Vagina (tissue), 2 donors: ENCODE results near the gene WNT9A. TPM values are rescaled to one million over a fixed set of nuclear protein-coding genes. Genes with fewer than 3 reads are reported as not detected.

Experiments
- DNase-seq, 2 donors: peaks; one replicate each; pipeline ENCODE4 v3.0.0-alpha.2; 2017; ENCODE audit errors: extremely low spot score in 2 of 2
- H3K27ac ChIP-seq: fragments of 200-600 bp; sonication (generic); one replicate; pipeline ENCODE4 v1.5.1; 2019
- H3K27me3 ChIP-seq: fragments of 200-600 bp; sonication (generic); one replicate; pipeline ENCODE4 v1.5.1; 2019
- H3K36me3 ChIP-seq, 2 donors: fragments of 200-600 bp; sonication (generic); one replicate each; pipeline ENCODE4 v1.5.1; 2017 to 2019
- H3K4me1 ChIP-seq: fragments of 200-600 bp; sonication (generic); one replicate; pipeline ENCODE4 v1.5.1; 2019
- H3K4me3 ChIP-seq, 2 donors: fragments of 200-600 bp; sonication (generic); 1 replicate in 1 of 2; 2 replicates in 1 of 2; pipeline ENCODE4 v1.5.1; 2016 to 2019
- H3K9me3 ChIP-seq: fragments of 200-600 bp; sonication (generic); one replicate; pipeline ENCODE4 v1.5.1; 2019
- POLR2A ChIP-seq, 2 donors: fragments of 450-650 bp; IDR thresholded peaks; one replicate each; pipeline ENCODE4 v1.6.1; 2017; ENCODE audit warnings: antibody characterized with exemption in 2 of 2, mild to moderate bottlenecking in 2 of 2, moderate library complexity in 2 of 2
- POLR2AphosphoS5 ChIP-seq, 2 donors: sonication (generic); formaldehyde crosslinking; IDR thresholded peaks; one replicate each; pipeline ENCODE4 v1.9.0; 2017; ENCODE audit warnings: antibody characterized with exemption in 2 of 2, mild to moderate bottlenecking in 2 of 2, low read depth in 1 of 2; ENCODE audit not compliant: insufficient read depth in 1 of 2
- intact Hi-C: fragments of 100-400 bp; cut with DNase I; formaldehyde crosslinking; loops from one replicate; pipeline ENCODE4 v1.15.1; 2023
- total RNA-seq: library from RNA; depleted of rRNA; stranded (reverse); fragments of >200 nt; gene quantifications from one replicate; pipeline ENCODE4 v1.2.3, GENCODE V29; 2016
- TF ChIP-seq, protein P1 (sequence below), 3 experiments: fragments of 450-650 bp in 2 of 3; fragments of 200-600 bp in 1 of 3; sonication (generic) in 1 of 3; IDR thresholded peaks; one replicate each; pipeline ENCODE4 v1.5.1; 2017 to 2019; ENCODE audit warnings: antibody characterized with exemption in 3 of 3, mild to moderate bottlenecking in 2 of 3, moderate library complexity in 2 of 3

The WNT9A gene
- total RNA-seq, 1 donor from 2014 or later: 2.9 TPM

GRCh38 chr1:227886503-227886961 lies 61.2 kb downstream of the WNT9A start:
- Histone ChIP-seq H3K36me3 (no peaks in the 10 kb centered on the region), H3K9me3 (no peaks in the 10 kb centered on the region), H3K27me3 (no peaks in the 10 kb centered on the region), H3K4me1 (peaks cover 32% of the 10 kb centered on the region), H3K27ac (peak overlapping the region; percentile 90), H3K4me3 (peak overlapping the region; percentile 47 to 64)
- peak in 1 of 2 donors; percentile 81 for DNase-seq
- intact Hi-C loops: no loop called here
- TF ChIP-seq POLR2A (IDR thresholded peaks at IDR 0.05) (no peak), POLR2AphosphoS5 (IDR thresholded peaks at IDR 0.05; ENCODE audit: insufficient read depth in 1 of 2, low read depth in 1 of 2) (no peak)
- TF ChIP-seq, protein P1, sequence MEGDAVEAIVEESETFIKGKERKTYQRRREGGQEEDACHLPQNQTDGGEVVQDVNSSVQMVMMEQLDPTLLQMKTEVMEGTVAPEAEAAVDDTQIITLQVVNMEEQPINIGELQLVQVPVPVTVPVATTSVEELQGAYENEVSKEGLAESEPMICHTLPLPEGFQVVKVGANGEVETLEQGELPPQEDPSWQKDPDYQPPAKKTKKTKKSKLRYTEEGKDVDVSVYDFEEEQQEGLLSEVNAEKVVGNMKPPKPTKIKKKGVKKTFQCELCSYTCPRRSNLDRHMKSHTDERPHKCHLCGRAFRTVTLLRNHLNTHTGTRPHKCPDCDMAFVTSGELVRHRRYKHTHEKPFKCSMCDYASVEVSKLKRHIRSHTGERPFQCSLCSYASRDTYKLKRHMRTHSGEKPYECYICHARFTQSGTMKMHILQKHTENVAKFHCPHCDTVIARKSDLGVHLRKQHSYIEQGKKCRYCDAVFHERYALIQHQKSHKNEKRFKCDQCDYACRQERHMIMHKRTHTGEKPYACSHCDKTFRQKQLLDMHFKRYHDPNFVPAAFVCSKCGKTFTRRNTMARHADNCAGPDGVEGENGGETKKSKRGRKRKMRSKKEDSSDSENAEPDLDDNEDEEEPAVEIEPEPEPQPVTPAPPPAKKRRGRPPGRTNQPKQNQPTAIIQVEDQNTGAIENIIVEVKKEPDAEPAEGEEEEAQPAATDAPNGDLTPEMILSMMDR (IDR thresholded peaks at IDR 0.05): no peak

DNA sequence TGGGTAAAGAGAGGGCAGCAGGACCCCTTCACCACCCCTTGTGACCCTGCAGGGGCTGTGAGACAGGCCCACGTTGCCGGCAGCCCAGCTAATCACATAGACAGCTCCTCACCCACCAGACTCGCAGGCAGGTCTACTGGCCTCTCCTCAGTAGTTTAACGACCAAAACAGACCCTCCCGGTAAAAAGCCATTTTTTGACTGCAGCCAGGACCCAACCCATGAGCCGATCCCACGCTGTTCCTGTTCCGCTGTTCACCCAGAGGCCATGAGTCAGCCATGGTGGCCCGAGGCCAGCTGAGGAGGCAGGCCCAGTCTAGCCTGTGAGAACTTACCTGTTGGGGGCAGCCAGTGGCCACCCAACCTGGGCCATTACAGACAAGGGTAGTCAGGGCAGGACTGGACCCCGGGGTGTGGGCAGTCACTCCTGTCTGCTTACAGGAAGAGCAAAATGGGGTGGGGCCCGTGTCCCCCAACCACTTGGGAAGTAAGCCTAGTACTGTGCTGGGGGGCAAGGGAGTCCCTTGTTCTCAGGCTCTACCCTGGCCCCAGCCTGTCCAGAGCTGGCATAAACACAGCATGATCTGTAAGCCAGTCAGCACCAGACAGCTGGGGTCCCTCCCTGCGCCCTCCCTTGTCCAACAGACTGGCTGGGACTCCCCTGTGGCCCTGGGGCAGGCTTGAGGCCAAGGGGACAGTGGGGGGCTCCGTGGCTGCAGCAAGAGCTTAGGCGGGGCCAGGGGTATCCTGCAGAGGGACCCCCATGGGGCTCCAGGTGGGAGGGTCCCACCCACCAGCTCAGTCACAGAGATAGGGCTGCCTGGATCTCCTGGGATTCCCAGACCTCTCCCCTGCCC lies 61.9 kb downstream of the WNT9A start:
- H3K4me3 ChIP-seq: peak overlapping the region; percentile 47 to 64
- DNase-seq: peak; percentile 87 to 88
- peaks cover 32% of the 10 kb centered on the region for H3K4me1 ChIP-seq
- H3K36me3 ChIP-seq: no peaks in the 10 kb centered on the region
- peak overlapping the region; percentile 90 for H3K27ac ChIP-seq
- H3K9me3 ChIP-seq: no peaks in the 10 kb centered on the region
- intact Hi-C loops: no loop called here
- TF ChIP-seq POLR2AphosphoS5 (IDR thresholded peaks at IDR 0.05; ENCODE audit: insufficient read depth in 1 of 2, low read depth in 1 of 2): peak; percentile 13 to 38
- TF ChIP-seq POLR2A (IDR thresholded peaks at IDR 0.05): no peak
- TF ChIP-seq, protein P1 (IDR thresholded peaks at IDR 0.05): no peak
- no peaks in the 10 kb centered on the region for H3K27me3 ChIP-seq

DNA sequence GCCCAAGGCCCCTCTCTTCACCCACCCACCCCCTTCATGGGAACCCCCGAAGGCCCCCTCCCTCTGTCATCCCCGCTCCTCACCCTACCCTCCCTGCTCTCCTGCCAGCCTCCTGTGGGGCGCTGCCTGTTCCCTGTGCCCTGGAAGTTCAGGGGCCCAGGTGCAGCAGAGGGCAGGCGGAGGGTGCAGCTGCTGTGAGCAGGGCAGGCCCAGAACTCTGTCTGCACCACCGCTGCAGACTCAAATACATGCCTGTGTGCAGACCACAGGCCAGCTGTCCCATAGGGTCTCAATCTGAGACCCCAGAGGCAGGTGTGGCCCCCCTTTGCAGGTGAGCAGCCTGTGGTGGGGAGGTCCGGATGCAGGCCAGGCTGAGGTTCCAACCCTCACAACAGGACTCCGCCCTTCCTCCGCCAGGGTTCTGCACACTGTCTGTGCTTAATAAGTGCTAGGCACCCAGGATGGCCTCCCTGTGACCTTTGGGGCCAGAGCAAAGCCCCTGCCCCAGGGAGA lies 62.5 kb downstream of the WNT9A start:
- intact Hi-C loops: no loop called here
- no peak for TF ChIP-seq POLR2AphosphoS5 (IDR thresholded peaks at IDR 0.05; ENCODE audit: insufficient read depth in 1 of 2, low read depth in 1 of 2)
- TF ChIP-seq POLR2A (IDR thresholded peaks at IDR 0.05): no peak
- TF ChIP-seq, protein P1 (IDR thresholded peaks at IDR 0.05): no peak

GRCh38 chr1:227884370-227885134 lies 63.2 kb downstream of the WNT9A start:
- H3K36me3 ChIP-seq: no peaks in the 10 kb centered on the region
- no peak overlapping the region for H3K27ac ChIP-seq
- no peaks in the 10 kb centered on the region for H3K9me3 ChIP-seq
- peak in 1 of 2 donors; percentile 93 for DNase-seq
- no peak overlapping the region for H3K4me3 ChIP-seq
- intact Hi-C loops: no loop called here
- H3K27me3 ChIP-seq: no peaks in the 10 kb centered on the region
- peaks cover 32% of the 10 kb centered on the region for H3K4me1 ChIP-seq
- no peak for TF ChIP-seq POLR2AphosphoS5 (IDR thresholded peaks at IDR 0.05; ENCODE audit: insufficient read depth in 1 of 2, low read depth in 1 of 2)
- TF ChIP-seq POLR2A (IDR thresholded peaks at IDR 0.05): no peak
- TF ChIP-seq, protein P1 (IDR thresholded peaks at IDR 0.05): no peak

More for the DNA sequence above, 62.5 kb downstream of the WNT9A start:
- H3K27ac ChIP-seq: peak overlapping the region; percentile 90
- no peaks in the 10 kb centered on the region for H3K27me3 ChIP-seq
- peak overlapping the region in 1 of 2 donors; percentile 64 for H3K4me3 ChIP-seq
- no peaks in the 10 kb centered on the region for H3K9me3 ChIP-seq
- H3K36me3 ChIP-seq: no peaks in the 10 kb centered on the region
- peaks cover 32% of the 10 kb centered on the region for H3K4me1 ChIP-seq
- peak; percentile 80 to 85 for DNase-seq
